Keratinocyte (primary cell): ENCODE results near the gene SIM1.
A peak's percentile ranks its signal among the peaks of the same experiment; 100 is the strongest.

Experiments
- CTCF ChIP-seq, 3 experiments: IDR thresholded peaks in 1 of 3; conservative IDR thresholded peaks in 1 of 3; optimal IDR thresholded peaks in 1 of 3; 2 replicates in 2 of 3; 3 replicates in 1 of 3; pipeline versions ENCODE3 to v1.5.1; 2011; ENCODE audit warnings: low read length in 3 of 3, mild to moderate bottlenecking in 3 of 3, moderate library complexity in 2 of 3, control low read depth in 1 of 3, inconsistent platforms in 1 of 3; ENCODE audit not compliant: insufficient read depth in 2 of 3; ENCODE audit errors: extremely low read depth in 1 of 3
- EZH2 ChIP-seq: IDR thresholded peaks from one replicate; pipeline ENCODE4 v1.6.1; 2012; ENCODE audit warnings: inconsistent platforms, mild to moderate bottlenecking, low read length, moderate library complexity

DNA sequence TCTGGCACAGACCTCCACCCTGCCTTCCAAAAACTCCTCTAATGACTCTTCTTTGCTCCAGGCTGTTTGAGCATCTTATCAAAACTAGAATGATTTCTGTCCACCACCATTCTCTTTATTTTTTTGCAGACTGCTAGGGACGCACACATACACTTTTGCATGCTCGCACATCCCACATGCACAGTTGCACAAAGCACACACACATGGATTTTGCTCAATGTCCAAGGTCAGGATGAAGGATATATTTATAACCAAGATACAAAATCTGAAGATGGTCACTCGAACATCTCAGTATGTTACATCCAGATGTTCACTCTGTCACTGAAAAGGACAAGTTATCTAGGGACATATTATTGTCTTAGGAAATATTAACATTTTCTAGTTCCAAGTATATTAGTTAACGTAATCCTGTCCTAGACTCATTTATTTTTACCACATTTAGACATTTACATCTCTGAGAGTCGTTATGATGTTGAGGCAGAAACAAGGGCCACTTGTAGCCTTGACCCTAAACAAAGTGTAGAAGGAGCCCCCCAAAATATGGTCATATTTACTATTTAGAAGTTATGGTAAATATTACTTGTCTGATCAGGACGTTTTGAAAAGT, 3.4 kb upstream of the SIM1 start:
- TF ChIP-seq CTCF (optimal IDR thresholded peaks at IDR 0.05 in 1 of 3, IDR thresholded peaks at IDR 0.05 in 1 of 3, conservative IDR thresholded peaks at IDR 0.05 in 1 of 3; ENCODE audit: extremely low read depth in 1 of 3, insufficient read depth in 2 of 3, low read length in 3 of 3) (no peak), EZH2 (peak; percentile 19)
